NCI-H2107 treated with DMSO at 0.1 percent for 48 hours (cell line): ENCODE measurements around the gene PRRC1.

Experiments used
- DNase-seq: peaks from one replicate; lab custom pipeline; 2025; ENCODE audit not compliant: unreplicated experiment; lab: John Stamatoyannopoulos, UW

The PRRC1 gene

DNA sequence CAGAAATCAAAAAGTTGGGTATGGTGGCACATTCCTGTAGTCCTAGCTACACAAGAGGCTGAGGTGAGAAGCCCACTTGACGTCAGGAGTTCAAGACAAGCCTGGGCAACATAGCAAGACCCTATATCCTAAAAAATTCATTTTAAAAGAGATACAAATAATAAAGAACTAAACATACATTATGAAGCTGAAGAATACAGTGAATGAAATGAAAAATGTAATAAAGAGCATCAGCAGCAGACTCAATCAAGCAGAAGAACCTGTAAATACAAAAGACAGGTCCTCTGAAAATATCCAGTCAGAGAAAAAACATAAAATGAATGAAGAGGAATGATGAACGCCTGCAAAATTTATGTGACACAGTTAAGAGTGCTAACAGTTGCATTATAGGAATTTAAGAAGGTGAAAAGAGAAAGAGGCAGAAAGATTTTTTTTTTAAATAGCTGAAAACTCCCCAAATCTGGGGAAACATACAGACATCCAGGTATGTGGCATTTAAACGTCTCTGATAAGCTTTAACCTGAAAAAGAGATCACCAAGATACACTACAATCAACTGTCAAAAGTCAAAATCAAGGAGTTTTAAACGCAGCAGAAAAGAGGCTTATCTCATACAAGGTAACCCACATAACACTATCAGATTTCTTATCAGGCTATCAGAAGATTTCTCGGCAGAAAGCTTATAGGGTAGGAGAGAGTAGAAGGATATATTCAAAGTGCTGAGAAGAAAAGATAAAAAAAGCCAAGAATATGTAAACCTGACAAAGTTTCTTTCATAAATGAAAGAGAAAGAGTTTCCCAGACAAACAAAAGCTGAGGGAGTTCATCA lies 57.6 kb downstream of the PRRC1 start:
- no peak for DNase-seq

DNA sequence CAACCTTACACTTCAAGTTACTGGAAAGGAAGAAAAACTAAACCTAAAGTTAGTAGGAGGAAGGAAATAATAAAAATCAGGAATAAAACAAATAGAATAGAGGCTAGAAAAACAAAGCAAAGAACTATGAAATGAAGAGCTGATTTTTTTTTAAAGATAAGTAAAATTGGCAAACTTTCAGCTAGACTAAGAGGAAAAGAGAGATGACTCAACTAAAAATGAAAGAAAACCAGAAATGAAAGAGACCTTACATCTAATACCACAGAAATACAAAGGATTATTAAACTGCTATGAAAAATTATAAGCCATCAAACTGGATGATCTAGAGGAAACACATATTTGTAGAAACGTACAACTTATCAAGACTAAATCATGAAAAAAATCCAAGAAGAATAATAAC lies 60.0 kb downstream of the PRRC1 start:
- no peak for DNase-seq

DNA sequence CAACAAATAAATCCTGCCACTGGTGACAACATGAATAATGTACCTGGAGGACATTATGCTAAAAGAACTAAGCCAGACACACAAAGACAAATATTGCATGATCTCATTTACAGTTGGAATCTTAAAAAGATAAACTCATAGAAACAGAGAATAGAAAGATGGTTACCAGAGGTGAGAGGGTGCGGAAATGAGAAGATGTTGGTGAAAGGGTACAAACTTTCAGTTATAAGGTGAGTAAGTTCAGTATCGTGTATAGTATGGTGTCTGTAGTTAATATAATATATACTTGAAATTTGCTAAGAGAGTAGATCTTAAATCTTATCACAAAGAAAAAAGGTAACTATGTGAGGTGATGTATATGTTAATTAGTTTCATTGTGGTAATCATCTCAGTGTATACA lies 63.3 kb downstream of the PRRC1 start:
- DNase-seq: no peak

DNA sequence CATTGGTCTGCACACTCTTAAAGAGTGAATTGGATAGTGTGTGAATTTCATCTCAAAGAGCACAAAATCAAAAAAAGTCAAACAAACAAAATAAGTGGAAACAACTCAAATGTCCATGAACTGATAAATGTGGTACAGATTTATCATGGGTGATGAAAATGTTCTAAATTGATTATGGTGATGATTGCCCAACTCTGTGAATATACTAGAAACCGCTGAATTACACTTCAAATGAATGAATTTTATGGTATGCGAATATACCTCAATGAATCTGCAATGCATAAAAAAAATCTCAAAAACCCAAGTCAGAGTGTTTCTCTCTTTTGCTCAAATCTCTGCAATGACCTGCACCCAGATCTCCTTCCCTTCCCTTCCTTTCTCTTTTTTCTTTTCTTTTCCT lies 64.0 kb downstream of the PRRC1 start:
- DNase-seq: no peak

DNA sequence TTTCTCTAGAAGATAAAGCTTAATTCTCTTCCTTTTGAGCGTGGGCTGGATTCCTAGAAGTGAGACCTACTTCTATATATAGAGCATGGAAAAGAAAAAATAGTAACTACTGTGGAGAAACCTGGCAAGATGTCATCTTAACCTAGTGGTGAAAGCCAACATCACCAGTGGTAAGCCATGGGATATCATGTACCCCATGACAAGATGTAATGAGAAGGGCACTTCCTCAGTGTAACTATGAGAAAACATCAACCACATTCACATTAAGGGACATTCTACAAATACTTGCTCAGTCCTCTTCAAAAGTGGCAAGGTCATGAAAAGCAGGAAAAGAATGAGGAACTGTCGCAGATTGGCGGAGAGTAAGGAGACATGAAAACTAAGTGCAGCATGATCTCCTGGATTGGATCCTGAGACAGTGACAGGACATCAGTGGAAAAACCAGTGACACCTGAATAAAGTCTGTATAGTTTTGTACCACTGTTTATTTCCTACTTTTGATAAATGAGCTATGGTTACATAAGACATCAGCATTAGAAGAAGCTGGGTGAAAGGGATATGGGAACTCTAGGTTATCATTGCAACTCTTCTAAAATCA lies 65.4 kb downstream of the PRRC1 start:
- no peak for DNase-seq

DNA sequence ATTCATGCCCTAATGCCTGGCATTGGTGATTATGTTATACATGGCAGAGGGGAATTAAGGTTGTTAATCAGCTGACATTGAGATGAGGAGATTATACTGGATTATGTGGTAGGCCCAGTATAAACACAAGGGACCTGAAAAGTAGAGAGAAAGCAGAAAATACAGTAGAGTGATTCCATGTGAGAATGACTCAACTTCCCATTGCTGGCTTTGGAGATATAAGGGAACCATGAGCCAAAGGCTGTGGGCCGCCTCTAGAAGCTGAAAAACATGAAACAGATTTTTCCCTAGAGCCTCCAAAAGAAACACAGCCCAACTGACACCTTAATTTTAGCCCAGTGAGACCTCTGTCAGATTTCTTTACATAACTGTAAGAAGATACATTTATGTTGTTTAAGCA lies 66.4 kb downstream of the PRRC1 start:
- no peak for DNase-seq

DNA sequence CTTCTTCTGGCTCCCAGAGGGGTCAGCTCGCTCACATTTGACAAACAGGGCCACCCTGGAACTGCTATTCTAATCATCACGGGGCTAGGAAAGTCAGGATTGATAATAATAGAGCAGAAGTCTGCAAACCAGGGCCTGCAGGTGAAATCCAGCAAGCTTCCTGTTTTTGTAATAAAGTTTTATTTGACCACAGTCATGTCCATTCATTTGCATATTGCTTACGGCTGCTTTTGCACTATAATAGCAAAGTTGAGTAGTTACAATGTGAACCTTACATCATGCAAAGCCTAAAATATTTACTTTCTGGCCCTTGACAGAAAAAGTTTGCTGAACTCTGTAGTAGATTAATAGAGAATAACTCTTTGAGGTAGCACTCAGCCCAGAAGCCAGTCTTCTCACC lies 68.2 kb downstream of the PRRC1 start:
- no peak for DNase-seq

DNA sequence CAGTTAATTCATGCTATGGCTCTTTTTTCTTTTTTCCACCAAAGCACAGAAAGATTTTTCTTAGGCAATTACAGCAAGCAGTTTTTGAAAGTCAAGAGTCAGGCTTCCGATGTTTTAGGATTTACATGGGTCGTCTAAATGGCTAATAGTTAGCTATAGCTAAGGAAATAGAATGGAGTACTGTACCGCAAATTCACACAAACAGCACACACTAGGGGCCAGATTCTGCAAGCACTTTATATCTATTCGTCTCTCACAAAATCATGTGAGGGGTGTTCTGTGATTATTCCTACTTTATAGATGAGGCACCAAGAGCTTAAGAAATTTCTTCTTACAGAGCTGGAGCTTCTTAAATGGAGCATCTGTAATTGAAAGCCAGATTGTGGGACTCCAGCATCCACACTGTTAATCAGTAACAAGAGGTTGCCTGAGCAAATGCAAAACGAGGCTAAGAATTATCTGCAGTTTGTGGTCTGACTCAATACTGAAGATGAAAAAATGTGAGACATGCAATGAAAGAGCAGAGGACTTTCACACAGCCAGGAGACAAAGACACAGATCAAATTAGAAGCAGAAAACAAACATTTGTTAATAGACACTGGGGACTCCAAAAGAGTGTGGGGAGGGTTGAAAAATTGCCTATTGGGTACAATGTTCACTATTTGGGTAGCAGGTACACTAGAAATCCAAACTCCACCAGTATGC lies 68.8 kb downstream of the PRRC1 start:
- no peak for DNase-seq

DNA sequence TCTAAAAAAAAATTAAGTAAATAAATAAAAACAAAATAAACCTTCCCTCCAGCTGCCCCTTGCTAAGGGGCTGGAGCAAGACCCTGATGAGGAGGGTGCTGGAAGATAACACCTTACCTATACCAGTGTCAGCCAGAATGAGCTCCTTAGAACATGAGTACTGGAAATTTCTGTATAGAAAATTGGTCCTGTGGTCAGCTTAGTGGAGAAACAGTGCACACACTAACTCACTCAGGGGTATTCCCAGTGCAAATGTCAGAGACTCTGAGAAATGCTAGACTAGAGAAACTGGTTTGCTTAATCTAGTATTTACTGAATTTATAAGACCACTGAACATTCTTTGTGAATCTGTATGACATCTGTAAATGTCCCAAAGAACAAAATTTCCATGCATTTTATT lies 69.4 kb downstream of the PRRC1 start:
- no peak for DNase-seq

DNA sequence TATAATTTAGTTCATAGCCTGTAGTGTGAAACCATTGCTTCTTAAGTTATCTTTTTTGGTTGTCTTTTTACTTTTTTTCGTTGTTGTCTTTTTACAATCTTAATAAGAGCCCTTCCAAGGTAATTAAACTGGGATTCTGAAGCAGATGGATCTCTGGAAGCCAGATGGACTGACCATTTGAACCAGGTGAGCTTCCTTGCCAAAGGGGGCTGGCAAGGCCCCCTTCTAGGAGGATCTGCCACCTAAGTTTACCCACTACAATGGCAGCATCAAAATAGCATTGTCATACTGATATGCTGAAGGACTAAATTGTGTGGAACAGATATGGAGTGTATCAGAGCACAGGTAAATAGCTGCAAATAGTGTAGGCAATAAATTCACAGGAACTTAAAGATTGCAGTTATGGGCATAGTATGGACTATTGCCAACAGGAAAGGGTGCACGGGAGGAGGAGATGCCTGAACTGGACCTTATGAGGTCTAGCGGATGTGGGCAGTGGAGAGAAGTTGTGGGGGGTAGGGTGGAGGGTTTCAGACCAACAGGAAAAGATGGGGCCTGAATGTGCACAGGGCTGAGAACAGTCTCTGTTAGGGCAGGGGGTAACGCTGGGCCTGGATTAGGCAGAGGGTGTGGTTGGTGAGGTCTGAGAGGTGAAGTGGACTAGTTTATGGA lies 69.9 kb downstream of the PRRC1 start:
- no peak for DNase-seq

DNA sequence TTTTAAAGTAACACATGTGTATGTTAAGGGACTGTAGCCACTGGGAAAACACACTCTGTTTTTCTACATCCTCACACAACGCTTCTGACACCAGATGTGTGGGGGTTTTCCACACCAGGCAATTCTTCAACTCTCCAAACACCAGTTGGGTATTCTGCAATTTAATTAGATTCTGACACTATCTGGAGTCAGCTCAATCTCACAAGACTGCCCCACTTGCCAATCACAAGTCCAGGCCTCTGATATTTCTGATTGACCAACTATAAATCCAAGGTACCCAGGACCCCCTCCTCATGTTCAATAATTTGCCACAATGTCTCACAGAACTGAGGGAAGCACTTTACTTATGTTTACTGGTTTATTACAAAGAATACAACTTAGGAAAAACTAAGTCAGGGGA lies 70.9 kb downstream of the PRRC1 start:
- no peak for DNase-seq

DNA sequence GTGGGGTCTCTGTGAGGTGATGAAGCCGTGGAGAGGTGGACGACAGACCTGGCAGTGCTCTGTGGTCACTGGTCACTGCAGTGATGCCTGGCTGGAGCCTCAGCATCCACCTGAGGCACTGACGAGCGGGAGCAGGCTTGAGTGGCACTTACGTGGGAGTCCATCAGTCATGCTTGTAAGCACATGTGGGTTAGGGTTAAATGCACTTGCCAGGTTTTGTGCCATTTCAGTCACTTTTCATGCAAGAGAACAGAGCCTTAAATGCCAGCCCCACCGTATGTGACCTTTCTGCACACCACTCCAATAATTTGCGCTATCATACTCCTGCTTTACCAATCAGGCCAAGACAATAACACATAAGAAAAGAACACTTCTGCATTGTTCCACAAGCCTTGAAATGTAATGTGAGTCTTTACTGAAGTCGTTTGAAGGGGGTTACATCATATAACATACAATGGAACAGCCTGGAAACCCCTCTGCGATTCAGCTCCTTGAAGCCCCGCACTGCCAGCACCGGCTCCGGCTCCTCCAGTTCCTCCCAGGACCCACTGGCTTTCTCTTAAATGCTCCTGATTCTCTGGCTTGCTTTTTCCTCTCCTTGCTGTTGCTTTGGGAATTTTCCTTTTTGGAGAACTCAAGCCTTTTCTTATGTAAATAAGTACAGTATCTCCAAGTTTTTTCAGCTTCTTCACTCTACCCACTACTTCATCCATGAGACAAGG lies 72.0 kb downstream of the PRRC1 start:
- DNase-seq: no peak

DNA sequence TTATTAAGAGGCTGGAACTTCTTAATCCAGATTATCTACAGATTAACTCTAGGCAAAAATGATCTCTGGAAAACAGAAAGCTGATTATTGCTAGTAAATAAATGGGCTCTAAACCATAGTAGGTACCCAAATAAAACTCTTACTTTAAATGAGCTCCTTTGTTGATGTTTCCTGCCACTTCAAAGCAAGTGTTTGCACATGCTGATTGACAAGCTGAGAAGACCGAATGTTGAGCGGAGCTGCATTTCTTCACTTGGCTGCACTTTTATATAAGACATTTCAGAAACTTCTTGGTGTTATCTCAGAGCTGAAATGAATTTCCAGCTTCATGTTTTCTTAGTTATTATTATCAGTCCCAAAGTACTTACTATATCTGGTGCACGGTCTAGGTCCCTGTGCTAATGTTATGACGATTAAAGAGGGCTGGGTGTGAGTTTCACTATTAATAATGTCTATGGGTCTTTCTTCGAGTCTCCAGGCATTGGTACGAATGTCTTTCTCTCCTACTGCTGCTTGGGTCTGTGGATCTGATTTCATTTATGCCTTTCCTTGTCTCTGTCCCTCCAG lies 72.8 kb downstream of the PRRC1 start:
- no peak for DNase-seq

DNA sequence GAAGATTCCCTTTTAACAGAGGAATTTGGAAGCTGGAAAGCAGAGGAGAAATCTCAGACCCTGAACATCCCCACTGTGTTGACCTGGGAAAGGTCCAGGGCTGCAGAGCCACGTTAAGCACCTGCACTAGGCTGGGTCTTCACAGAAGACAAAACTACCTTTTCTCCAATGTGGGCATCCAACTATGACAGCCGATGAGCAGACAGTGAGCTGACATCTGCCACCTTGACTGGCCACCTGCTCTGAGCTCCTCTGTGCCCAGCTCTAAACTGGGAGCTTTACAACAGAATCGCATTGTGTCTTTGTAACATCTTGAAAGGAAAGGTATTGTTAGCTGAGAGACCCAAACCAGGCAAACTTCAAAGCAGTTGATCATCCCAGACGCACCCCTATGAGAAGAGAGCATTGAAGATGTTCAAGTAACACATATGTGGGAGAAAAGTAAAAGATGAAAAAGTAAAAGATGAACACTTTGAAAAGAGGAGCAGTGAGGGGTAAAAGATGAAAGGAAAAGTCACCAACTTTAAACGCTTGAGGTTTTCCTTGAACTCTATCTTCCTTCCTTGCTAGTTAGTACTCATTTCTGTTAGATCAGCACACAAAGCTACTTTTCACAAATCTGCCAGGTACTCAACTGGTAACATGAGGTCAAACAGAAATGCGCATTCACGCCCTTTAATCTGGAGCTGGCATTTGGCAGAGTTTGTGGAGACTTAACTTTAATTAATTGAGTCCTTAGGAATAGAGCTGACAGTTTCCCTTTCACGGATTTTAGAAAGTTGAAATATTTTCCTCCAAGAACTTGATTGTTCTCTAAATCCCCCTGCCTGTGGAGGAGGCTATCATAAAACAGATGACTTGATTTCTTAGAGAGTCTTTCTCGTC lies 78.3 kb downstream of the PRRC1 start:
- no peak for DNase-seq

DNA sequence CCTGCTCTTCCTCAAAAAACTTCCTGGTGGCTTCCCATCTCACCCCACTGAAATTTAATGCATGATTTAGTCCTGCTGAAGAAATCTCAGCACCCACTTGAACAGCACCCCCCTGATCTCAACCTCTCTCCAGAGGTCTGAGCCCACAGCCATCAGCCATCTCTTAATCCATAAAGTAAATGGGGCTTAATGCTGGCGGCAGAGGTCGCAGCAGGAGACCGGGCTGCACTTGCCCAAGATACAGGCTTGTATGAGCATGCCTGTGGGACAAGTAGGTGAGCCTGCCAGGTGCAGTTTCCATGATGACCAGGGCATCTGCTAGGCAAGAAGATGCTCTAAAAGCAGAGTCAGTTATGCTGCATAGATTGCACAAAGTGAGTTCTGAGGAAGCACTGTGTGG lies 79.1 kb downstream of the PRRC1 start:
- DNase-seq: no peak

DNA sequence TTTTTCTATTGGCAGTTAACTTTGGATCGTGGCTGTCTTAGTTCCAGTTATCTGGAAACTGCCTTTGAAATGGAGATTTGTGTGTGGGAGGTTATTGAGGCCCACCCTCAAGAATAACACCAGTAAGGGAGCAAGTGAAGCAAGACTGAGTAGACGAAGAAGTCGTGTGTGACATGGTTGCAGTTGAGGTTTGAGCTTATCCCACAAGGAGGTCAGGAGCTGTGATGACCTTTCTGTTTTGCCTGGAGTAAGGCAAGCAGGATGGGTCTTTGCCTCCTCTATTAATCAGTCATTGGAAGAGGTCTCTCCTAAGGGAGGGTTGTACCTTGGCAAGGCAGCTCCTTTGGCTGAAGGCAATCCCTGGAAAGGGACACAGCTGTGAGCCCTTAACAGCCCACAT lies 81.9 kb downstream of the PRRC1 start:
- no peak for DNase-seq

DNA sequence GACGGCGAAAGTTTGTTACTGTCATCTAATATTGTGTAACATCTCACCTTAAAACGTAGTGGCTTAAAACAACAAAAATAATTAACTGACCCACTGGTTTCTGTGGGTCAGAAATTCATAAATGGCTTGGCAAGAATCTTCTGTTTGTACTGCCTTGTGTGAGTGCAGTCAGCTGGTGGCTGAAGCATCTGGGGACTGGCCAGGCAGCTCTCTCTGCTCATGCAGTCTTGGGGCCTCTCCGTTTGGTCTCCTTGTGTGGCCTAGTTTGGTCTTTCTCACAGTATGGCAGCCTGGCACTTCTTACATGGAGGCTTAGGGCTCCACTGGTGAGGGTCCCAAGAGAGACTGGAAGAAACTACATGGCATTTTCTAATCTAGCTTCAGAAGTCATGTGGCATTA lies 82.4 kb downstream of the PRRC1 start:
- DNase-seq: no peak

DNA sequence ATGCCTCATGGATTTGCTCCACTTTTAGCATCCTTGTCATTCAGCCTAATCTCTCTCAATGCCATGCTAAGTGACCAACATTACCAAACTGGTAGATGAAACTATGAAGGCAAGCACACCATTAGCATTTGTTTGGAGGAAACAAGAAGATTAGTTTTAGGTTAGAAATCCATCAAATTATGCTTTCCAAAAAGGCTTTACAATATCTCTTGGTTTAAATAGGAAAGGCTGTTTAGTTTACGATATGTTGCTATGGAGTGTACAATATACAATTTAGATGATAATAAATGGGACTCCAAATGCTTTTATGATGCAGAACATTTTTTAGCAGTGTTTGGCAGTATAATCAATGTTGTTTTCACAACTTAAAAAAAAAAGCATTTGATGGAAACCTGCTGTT lies 83.7 kb downstream of the PRRC1 start:
- DNase-seq: no peak

DNA sequence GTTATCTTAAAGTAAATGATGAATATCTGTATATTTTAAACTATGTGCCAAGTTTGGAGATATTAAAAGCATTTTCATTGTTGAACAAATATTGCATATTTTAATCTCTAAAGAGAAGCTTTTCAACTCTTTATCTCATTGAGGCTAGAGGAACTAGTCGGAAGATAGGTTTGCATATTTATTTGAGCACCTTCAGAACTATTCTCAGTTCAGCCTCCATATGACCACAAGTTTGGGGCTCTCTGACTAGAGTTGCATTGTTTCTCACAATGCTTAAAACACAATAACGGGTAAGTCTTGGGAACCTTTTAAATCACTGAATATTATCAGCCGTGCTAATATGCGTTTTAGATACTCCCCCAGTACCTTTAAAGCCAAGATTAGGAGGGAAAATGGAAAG lies 84.2 kb downstream of the PRRC1 start:
- DNase-seq: no peak

DNA sequence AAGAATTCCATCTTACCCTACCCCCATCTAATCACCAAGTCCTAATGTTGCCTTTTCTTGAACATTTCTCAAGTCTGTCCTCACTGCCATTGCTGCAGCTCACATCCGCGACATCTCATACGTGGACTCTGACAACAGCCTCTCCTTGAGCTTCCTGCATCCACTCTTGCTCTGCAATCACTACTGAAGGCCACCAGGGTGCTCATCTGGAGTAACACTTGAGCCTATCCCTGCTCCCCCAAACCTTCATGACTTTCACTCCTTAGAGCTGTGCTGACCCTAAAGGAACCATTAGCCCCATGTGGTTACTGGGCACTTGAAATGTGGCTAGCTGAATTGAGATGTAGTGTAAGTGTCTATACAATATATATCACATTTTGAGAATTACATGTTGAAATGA lies 85.0 kb downstream of the PRRC1 start:
- DNase-seq: no peak
